ENCODE results near the gene MACROD1.
A peak's percentile ranks its signal among the peaks of the same experiment; 100 is the strongest.
"Not testable (repeated sequence)": the region's sequence is repeated elsewhere in the genome, so short reads cannot be mapped to it uniquely, and the experiment has no call there.

Gene MACROD1

DNA sequence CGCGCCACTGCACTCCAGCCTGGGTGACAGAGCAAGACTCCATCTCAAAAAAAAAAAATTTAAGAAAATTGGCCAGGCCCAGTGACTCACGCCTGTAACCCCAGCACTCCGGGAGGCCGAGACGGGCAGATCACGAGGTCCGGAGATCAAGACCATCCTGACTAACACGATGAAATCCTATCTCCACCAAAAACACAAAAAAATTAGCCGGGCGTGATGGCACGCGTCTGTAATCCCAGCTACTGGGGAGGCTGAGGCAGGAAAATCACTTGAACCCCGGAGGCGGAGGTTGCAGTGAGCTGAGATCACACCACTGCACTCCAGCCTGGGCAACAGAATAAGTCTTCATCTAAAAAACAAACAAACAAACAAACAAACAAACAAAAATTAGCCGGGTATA lies 3.1 kb downstream of the MACROD1 start:
- peaks cover 12% of the 10 kb centered on the region for H3K4me1 ChIP-seq (ENCODE audit: control insufficient read depth, insufficient read depth, low read length)
- DNase-seq (ENCODE audit: low read depth); H3K27me3 ChIP-seq (replicated peaks; ENCODE audit: control insufficient read depth, insufficient read depth, low read length); H3K9ac ChIP-seq (ENCODE audit: low read length); H3K9me3 ChIP-seq (ENCODE audit: control insufficient read depth, low read length); H3K4me3 ChIP-seq (ENCODE audit: low read length); H3K36me3 ChIP-seq (ENCODE audit: control insufficient read depth, insufficient read depth, low read length, severe bottlenecking): not testable (repeated sequence)

- Histone ChIP-seq H3K9me3 (ENCODE audit: control insufficient read depth, low read length) (no peaks in the 10 kb centered on the region), H3K9ac (ENCODE audit: low read length) (no peak overlapping the region), H3K27me3 (replicated peaks; ENCODE audit: control insufficient read depth, insufficient read depth, low read length) (no peaks in the 10 kb centered on the region), H3K36me3 (ENCODE audit: control insufficient read depth, insufficient read depth, low read length, severe bottlenecking) (no peaks in the 10 kb centered on the region), H3K4me3 (ENCODE audit: low read length) (no peak overlapping the region), H3K4me1 (ENCODE audit: control insufficient read depth, insufficient read depth, low read length) (peaks cover 8% of the 10 kb centered on the region)
- no peak for DNase-seq (ENCODE audit: low read depth)
Observed at GRCh38 chr11:64161037-64161436, 4.9 kb downstream of the MACROD1 start.

DNA sequence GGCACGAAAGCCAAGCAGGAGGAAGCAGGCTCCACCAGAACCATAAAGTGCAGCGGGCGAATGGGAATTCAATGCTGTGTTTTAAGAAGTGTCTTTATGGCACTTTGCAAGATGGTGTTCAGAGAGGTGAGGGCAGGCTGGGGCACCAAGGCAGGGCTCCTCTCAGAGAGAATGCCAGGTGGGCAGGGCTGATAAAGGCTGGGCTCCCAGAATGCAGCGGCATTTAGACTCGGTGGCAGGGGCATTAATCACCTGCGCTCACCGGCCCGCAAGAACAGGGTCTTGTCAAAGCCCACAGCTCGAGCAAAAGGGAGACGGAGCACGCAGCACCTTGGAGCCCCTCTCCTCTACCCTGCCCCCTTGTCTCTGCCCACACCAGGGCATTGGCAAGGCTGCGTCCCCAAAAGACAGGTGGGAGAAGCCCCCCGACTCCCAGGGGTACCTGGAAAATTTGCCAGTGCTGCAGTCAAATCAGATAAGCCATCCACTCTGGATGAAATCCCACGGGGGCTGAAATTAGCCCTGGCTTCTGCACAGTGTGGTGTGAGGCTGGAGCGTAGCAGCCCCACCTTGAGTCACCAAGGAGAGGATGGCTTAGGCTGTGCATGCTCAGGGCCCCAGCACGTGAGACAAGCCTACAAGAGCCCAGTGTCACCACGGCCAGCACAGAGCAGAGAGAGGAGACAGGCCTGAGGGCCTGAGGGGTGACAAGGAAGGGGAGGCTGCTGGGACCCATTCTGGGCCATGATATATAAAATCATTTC lies 8.1 kb downstream of the MACROD1 start:
- H3K36me3 ChIP-seq (ENCODE audit: control insufficient read depth, insufficient read depth, low read length, severe bottlenecking) = no peaks in the 10 kb centered on the region
- no peaks in the 10 kb centered on the region for H3K27me3 ChIP-seq (replicated peaks; ENCODE audit: control insufficient read depth, insufficient read depth, low read length)
- H3K4me3 ChIP-seq (ENCODE audit: low read length) = no peak overlapping the region
- no peak overlapping the region for H3K9ac ChIP-seq (ENCODE audit: low read length)
- no peaks in the 10 kb centered on the region for H3K4me1 ChIP-seq (ENCODE audit: control insufficient read depth, insufficient read depth, low read length)
- no peak for DNase-seq (ENCODE audit: low read depth)
- no peaks in the 10 kb centered on the region for H3K9me3 ChIP-seq (ENCODE audit: control insufficient read depth, low read length)

DNA sequence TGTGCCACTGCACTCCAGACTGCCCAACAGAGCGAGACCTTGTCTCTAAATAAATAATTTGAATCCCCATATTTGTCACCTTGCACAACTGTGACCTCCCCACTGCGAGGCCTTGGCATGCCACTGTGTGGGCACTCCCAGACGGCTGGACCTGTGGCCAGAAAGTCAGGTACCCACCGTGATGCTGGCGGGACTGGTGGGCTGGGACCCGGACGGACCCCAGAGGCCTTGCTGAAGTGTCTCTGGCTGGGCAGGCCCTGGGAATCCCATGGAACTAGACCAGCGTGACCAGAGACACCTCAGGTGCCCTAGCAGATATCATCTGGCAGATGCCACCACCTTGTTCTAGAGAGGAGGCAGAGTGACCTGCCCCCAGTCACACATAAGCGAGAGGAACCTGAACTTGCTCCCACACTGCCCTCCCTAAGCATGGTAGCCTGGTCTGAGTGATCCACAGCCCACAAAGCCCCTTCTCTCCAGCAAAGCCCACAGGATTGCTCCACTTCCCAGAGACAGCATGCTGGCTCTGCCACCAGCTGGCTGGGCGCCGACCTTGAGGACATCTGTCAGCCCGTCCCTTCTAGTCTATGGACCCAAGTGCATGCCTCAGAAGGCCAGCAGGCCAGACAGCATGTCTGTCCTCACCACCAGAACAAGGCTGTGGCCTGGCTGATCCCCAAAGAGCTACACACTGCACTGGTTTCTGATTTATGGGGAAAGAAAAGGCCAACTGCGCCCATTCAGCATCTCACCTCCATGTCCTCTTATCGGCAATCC lies 9.5 kb downstream of the MACROD1 start:
- Histone ChIP-seq H3K9me3 (ENCODE audit: control insufficient read depth, low read length) (no peaks in the 10 kb centered on the region), H3K4me1 (ENCODE audit: control insufficient read depth, insufficient read depth, low read length) (no peaks in the 10 kb centered on the region), H3K9ac (ENCODE audit: low read length) (no peak overlapping the region), H3K4me3 (ENCODE audit: low read length) (no peak overlapping the region), H3K36me3 (ENCODE audit: control insufficient read depth, insufficient read depth, low read length, severe bottlenecking) (no peaks in the 10 kb centered on the region), H3K27me3 (replicated peaks; ENCODE audit: control insufficient read depth, insufficient read depth, low read length) (no peaks in the 10 kb centered on the region)
- DNase-seq (ENCODE audit: low read depth) = no peak

DNA sequence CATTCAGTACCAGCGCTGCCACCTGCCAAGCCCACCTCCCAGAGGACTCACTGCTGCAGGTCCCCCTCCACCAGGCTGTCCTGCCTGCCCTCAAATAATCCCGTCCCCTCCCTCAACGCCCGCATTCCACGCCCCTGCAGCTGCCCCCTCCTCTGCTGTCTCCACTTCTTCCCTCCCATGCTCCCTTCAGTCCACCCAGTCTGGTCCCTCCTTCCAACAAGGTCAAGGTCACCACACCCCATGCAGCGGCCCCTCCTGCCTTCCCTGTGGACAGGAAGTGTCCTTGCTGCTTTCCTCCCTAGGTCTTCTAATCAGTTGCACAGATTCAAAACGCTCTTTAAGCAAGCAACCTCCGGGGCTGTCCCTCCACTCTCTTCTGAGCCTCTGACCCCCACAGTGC lies 12.1 kb downstream of the MACROD1 start:
- Histone ChIP-seq H3K9me3 (ENCODE audit: control insufficient read depth, low read length) (no peaks in the 10 kb centered on the region), H3K4me3 (ENCODE audit: low read length) (no peak overlapping the region), H3K36me3 (ENCODE audit: control insufficient read depth, insufficient read depth, low read length, severe bottlenecking) (no peaks in the 10 kb centered on the region), H3K9ac (ENCODE audit: low read length) (no peak overlapping the region), H3K4me1 (ENCODE audit: control insufficient read depth, insufficient read depth, low read length) (no peaks in the 10 kb centered on the region), H3K27me3 (replicated peaks; ENCODE audit: control insufficient read depth, insufficient read depth, low read length) (no peaks in the 10 kb centered on the region)
- DNase-seq (ENCODE audit: low read depth) = no peak

DNA sequence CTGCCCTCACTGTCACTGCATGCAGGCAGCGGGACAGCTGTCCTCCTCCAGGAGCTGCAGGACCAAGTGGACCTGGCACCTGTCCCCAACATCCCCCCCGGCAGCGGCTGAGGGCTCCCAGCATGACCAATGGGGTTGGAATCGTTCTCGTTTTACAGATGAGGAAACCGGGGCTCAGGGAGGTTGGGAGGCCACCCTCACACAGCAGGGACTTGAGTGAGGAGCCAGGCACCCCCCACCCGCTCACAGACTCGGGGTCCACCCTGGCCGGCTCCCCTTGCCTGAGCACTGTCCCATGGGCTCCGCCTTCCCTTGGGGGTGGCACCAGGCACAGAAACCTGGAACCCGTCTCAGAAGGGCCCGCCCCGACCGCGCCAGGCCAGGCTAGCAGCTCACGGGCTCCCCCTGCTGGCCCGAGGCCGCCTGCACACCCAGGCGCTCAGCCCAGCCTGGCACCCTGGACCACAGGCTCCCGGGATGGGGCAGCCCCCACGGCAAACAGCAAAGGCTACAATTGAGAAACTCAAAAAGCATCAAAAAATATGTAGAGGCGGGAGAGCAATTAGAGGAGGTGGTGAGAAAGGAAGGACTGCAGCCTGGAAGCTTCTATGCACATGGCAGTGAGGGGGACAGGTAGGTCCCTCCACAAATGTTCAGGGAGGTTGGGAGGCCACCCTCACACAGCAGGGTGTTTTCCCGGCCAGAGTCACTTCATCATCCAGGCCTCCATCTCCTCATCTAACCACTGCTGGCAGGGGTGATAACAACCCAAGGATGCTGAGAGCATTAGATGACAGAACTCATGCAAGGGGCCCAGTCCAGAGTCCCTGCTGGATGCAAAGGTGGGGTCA lies 12.8 kb downstream of the MACROD1 start:
- peak; percentile 75 for DNase-seq (ENCODE audit: low read depth)
- Histone ChIP-seq H3K4me3 (ENCODE audit: low read length) (no peak overlapping the region), H3K27me3 (replicated peaks; ENCODE audit: control insufficient read depth, insufficient read depth, low read length) (no peaks in the 10 kb centered on the region), H3K9me3 (ENCODE audit: control insufficient read depth, low read length) (no peaks in the 10 kb centered on the region), H3K4me1 (ENCODE audit: control insufficient read depth, insufficient read depth, low read length) (peaks cover 5% of the 10 kb centered on the region), H3K36me3 (ENCODE audit: control insufficient read depth, insufficient read depth, low read length, severe bottlenecking) (no peaks in the 10 kb centered on the region), H3K9ac (ENCODE audit: low read length) (no peak overlapping the region)

- DNase-seq (ENCODE audit: low read depth) = no peak
- Histone ChIP-seq H3K4me3 (ENCODE audit: low read length) (no peak overlapping the region), H3K27me3 (replicated peaks; ENCODE audit: control insufficient read depth, insufficient read depth, low read length) (no peaks in the 10 kb centered on the region), H3K9ac (ENCODE audit: low read length) (no peak overlapping the region), H3K4me1 (ENCODE audit: control insufficient read depth, insufficient read depth, low read length) (peaks cover 6% of the 10 kb centered on the region), H3K9me3 (ENCODE audit: control insufficient read depth, low read length) (no peaks in the 10 kb centered on the region), H3K36me3 (ENCODE audit: control insufficient read depth, insufficient read depth, low read length, severe bottlenecking) (no peaks in the 10 kb centered on the region)
Observed at GRCh38 chr11:64151337-64151736, 14.6 kb downstream of the MACROD1 start.

- Histone ChIP-seq H3K4me3 (ENCODE audit: low read length) (no peak overlapping the region), H3K9ac (ENCODE audit: low read length) (no peak overlapping the region), H3K9me3 (ENCODE audit: control insufficient read depth, low read length) (no peaks in the 10 kb centered on the region), H3K27me3 (replicated peaks; ENCODE audit: control insufficient read depth, insufficient read depth, low read length) (no peaks in the 10 kb centered on the region), H3K36me3 (ENCODE audit: control insufficient read depth, insufficient read depth, low read length, severe bottlenecking) (no peaks in the 10 kb centered on the region), H3K4me1 (ENCODE audit: control insufficient read depth, insufficient read depth, low read length) (peaks cover 6% of the 10 kb centered on the region)
- DNase-seq (ENCODE audit: low read depth) = no peak
Observed at GRCh38 chr11:64150481-64151239, 15.3 kb downstream of the MACROD1 start.

GRCh38 chr11:64150051-64150450 lies 15.9 kb downstream of the MACROD1 start:
- Histone ChIP-seq H3K4me3 (ENCODE audit: low read length) (no peak overlapping the region), H3K4me1 (ENCODE audit: control insufficient read depth, insufficient read depth, low read length) (peaks cover 6% of the 10 kb centered on the region), H3K9ac (ENCODE audit: low read length) (no peak overlapping the region), H3K36me3 (ENCODE audit: control insufficient read depth, insufficient read depth, low read length, severe bottlenecking) (no peaks in the 10 kb centered on the region), H3K9me3 (ENCODE audit: control insufficient read depth, low read length) (no peaks in the 10 kb centered on the region), H3K27me3 (replicated peaks; ENCODE audit: control insufficient read depth, insufficient read depth, low read length) (no peaks in the 10 kb centered on the region)
- DNase-seq (ENCODE audit: low read depth) = no peak

DNA sequence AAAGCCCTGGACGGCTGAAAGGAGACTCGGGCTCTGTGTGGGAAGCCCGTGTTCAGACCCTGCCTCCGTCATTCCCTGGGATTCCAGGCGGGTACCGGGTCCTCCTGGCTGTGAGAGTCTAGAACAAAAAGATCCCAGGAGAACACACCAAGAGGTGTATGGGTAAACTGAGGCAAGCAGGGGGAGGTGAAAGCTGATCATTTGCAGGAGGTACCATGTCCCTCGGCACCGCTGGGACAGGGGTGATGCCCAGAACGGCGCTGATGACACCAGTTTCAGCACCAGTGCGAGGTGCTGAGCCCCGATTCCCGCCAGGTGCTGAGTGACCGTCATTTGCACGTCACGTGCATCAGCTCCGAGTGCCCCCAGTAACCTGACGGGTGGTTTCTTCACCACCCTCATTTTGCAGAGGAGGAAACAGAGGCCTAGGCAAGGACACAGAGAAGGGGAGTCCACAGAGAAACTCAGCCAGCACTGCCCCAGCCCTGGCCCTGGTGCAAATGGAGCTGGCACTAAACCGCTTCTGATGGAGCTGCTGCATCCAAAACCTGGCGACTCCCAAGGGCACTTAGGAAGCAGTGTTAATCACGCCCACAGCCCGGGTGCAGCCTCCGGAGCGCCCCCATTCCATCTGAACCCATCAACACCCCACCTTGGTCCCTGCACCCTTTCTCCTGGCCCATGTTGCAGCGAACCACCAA lies 16.8 kb downstream of the MACROD1 start:
- H3K9me3 ChIP-seq (ENCODE audit: control insufficient read depth, low read length) = no peaks in the 10 kb centered on the region
- no peak for DNase-seq (ENCODE audit: low read depth)

More for the DNA sequence above, 16.8 kb downstream of the MACROD1 start:
- no peak overlapping the region for H3K4me3 ChIP-seq (ENCODE audit: low read length)
- H3K27me3 ChIP-seq (replicated peaks; ENCODE audit: control insufficient read depth, insufficient read depth, low read length) = no peaks in the 10 kb centered on the region
- no peaks in the 10 kb centered on the region for H3K36me3 ChIP-seq (ENCODE audit: control insufficient read depth, insufficient read depth, low read length, severe bottlenecking)
- H3K9ac ChIP-seq (ENCODE audit: low read length) = no peak overlapping the region
- peaks cover 6% of the 10 kb centered on the region for H3K4me1 ChIP-seq (ENCODE audit: control insufficient read depth, insufficient read depth, low read length)

Measured in adipocyte (in vitro differentiated cells).